CD4-positive, alpha-beta T cell (primary cell): ENCODE data around the gene SGSH. TPM values are rescaled to one million over a fixed set of nuclear protein-coding genes. Genes with fewer than 3 reads are reported as not detected.

ENCODE experiments used
- ATAC-seq: fragments of 200-7000 bp; cut with Tn5 transposase; one replicate; pipeline ENCODE4 v1.10.0; 2022; ENCODE audit warnings: mild to moderate bottlenecking; ENCODE audit not compliant: poor library complexity
- CTCF ChIA-PET: fragments of 350-600 bp; sonication (Branson Sonifier 250); formaldehyde crosslinking; loops from one replicate; lab custom pipeline; 2021; ENCODE audit warnings: antibody characterized with exemption, inconsistent platforms; lab: Charles Lee
- POLR2A ChIA-PET: fragments of 350-600 bp; sonication (Branson Sonifier 250); formaldehyde crosslinking; loops from one replicate; lab custom pipeline; 2021; ENCODE audit warnings: antibody characterized with exemption, inconsistent platforms; lab: Charles Lee
- DNase-seq, 14 experiments: peaks; one replicate each; pipeline ENCODE4 v3.0.0-alpha.2; 2013 to 2020; ENCODE audit warnings: mixed read lengths in 2 of 14
- H3K27ac ChIP-seq, 2 donors: one replicate each; pipeline versions ENCODE4 v1.5.1 to v1.7.0; 2013; ENCODE audit warnings: low read length in 2 of 2, low read depth in 1 of 2, mild to moderate bottlenecking in 1 of 2
- H3K27me3 ChIP-seq, 2 experiments: 1 replicate in 1 of 2; 2 replicates in 1 of 2; pipeline versions ENCODE4 v1.6.1 to v1.7.0; 2013; ENCODE audit warnings: low read length in 2 of 2, control low read depth in 1 of 2, mild to moderate bottlenecking in 1 of 2, moderate library complexity in 1 of 2; ENCODE audit not compliant: insufficient read depth in 2 of 2, control insufficient read depth in 1 of 2
- H3K36me3 ChIP-seq: one replicate; pipeline ENCODE4 v1.6.1; 2013; ENCODE audit warnings: low read length, control low read depth; ENCODE audit not compliant: insufficient read depth
- H3K4me1 ChIP-seq: one replicate; pipeline ENCODE4 v1.6.1; 2013; ENCODE audit warnings: low read length, control low read depth; ENCODE audit not compliant: insufficient read depth
- H3K4me3 ChIP-seq: one replicate; pipeline ENCODE4 v1.5.1; 2013; ENCODE audit warnings: mild to moderate bottlenecking, low read length, moderate library complexity
- H3K9me3 ChIP-seq, 2 experiments: 1 replicate in 1 of 2; 2 replicates in 1 of 2; pipeline versions ENCODE4 v1.6.1 to v1.7.0; 2013; ENCODE audit warnings: low read length in 2 of 2, mild to moderate bottlenecking in 2 of 2, control low read depth in 1 of 2, moderate library complexity in 1 of 2; ENCODE audit not compliant: control insufficient read depth in 1 of 2, insufficient read depth in 1 of 2
- H3K27ac Mint-ChIP-seq: one replicate; pipeline ENCODE4 v1.8.0; 2020; ENCODE audit warnings: mixed read lengths
- H3K27me3 Mint-ChIP-seq: one replicate; pipeline ENCODE4 v1.8.0; 2021; ENCODE audit warnings: mixed read lengths
- H3K36me3 Mint-ChIP-seq: one replicate; pipeline ENCODE4 v1.8.0; 2021; ENCODE audit warnings: low read depth, mixed read lengths
- H3K4me1 Mint-ChIP-seq: one replicate; pipeline ENCODE4 v1.8.0; 2021; ENCODE audit warnings: low read depth, mixed read lengths
- H3K4me3 Mint-ChIP-seq: one replicate; pipeline ENCODE4 v1.8.0; 2020; ENCODE audit warnings: mild to moderate bottlenecking, mixed read lengths
- H3K9me3 Mint-ChIP-seq: one replicate; pipeline ENCODE4 v1.8.0; 2020; ENCODE audit warnings: mixed read lengths
- intact Hi-C, 2 experiments: fragments of 100-400 bp; cut with DNase I in 1 of 2; cut with micrococcal nuclease in 1 of 2; formaldehyde crosslinking; loops; one replicate each; pipeline versions ENCODE4 v1.15.1 to v1.9.0; 2023 to 2025; cut with DNase I, micrococcal nuclease
- total RNA-seq, 174 experiments: library from RNA in 2 of 174; stranded (reverse) in 2 of 174; gene quantifications; one replicate each; pipeline ENCODE4 v1.2.3 and lab custom pipeline; 2021 to 2026
- TF ChIP-seq, protein P1 (sequence below): fragments of 200-600 bp; IDR thresholded peaks from one replicate; pipeline ENCODE4 v1.8.0; 2022; ENCODE audit warnings: antibody characterized with exemption, mild to moderate bottlenecking

Gene SGSH
- total RNA-seq, 2 experiments from 2014 or later = 97.9 to 102 TPM

DNA sequence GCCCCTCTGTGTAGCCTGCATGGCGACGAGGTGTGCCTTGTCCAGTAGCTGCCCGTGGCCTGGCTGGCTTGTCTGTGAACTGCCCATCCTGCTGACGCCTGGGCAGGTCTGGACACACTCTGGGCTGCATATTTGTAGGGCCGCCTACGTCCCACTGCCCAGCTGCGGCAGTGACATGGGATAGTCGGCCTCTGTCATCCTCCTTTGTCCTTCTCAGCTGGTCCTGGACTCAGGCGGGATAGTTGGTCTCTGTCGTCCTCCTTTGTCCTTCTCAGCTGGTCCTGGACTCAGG lies 35.8 kb downstream of the SGSH start:
- no peaks in the 10 kb centered on the region for H3K4me1 Mint-ChIP-seq
- Histone ChIP-seq H3K9me3 (no peaks in the 10 kb centered on the region), H3K27ac (no peak overlapping the region), H3K36me3 (no peaks in the 10 kb centered on the region), H3K27me3 (no peaks in the 10 kb centered on the region), H3K4me3 (no peak overlapping the region), H3K4me1 (no peaks in the 10 kb centered on the region)
- ChIA-PET POLR2A (no interaction called here), CTCF (no interaction called here)
- DNase-seq = no peak
- no peak overlapping the region for H3K4me3 Mint-ChIP-seq
- H3K27me3 Mint-ChIP-seq = no peaks in the 10 kb centered on the region
- ATAC-seq = no peak
- intact Hi-C loops = no loop called here
- no peaks in the 10 kb centered on the region for H3K36me3 Mint-ChIP-seq
- H3K27ac Mint-ChIP-seq = no peak overlapping the region
- TF ChIP-seq, protein P1, sequence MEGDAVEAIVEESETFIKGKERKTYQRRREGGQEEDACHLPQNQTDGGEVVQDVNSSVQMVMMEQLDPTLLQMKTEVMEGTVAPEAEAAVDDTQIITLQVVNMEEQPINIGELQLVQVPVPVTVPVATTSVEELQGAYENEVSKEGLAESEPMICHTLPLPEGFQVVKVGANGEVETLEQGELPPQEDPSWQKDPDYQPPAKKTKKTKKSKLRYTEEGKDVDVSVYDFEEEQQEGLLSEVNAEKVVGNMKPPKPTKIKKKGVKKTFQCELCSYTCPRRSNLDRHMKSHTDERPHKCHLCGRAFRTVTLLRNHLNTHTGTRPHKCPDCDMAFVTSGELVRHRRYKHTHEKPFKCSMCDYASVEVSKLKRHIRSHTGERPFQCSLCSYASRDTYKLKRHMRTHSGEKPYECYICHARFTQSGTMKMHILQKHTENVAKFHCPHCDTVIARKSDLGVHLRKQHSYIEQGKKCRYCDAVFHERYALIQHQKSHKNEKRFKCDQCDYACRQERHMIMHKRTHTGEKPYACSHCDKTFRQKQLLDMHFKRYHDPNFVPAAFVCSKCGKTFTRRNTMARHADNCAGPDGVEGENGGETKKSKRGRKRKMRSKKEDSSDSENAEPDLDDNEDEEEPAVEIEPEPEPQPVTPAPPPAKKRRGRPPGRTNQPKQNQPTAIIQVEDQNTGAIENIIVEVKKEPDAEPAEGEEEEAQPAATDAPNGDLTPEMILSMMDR = no peak
- H3K9me3 Mint-ChIP-seq = no peaks in the 10 kb centered on the region

DNA sequence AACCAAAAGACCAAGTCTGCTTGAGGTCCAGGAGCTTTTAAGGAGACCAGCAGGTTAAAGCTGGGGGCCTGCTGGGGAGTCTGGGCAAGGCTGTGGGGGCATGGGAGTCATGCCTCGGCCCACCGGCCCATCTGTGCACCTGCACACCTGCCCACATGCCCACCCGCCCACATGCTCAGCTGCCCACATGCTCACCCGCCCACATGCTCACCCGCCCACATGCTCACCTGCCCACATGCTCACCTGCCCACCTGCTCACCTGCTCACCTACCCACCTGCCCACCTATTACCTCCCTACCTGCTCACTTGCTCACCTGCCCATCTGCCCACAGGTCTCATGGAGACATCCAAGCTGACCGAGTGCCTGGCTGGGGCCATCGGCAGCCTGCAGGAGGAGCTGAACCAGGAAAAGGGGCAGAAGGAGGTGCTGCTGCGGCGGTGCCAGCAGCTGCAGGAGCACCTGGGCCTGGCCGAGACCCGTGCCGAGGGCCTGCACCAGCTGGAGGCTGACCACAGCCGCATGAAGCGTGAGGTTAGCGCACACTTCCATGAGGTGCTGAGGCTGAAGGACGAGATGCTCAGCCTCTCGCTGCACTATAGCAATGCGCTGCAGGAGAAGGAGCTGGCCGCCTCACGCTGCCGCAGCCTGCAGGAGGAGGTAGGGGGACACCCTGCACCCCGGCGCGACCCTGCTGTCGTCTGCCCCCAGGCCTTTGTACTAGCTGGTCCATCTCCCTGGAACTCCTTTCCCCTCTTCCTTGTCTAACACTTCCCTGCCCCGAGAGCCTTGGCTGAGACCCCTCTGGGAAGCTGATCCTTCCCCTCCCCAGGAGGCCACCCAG lies 36.3 kb downstream of the SGSH start:
- no peaks in the 10 kb centered on the region for H3K27me3 Mint-ChIP-seq
- H3K27ac Mint-ChIP-seq = no peak overlapping the region
- Histone ChIP-seq H3K36me3 (no peaks in the 10 kb centered on the region), H3K4me1 (no peaks in the 10 kb centered on the region), H3K27ac (no peak overlapping the region), H3K27me3 (no peaks in the 10 kb centered on the region), H3K4me3 (no peak overlapping the region), H3K9me3 (no peaks in the 10 kb centered on the region)
- TF ChIP-seq, protein P1 = no peak
- no peaks in the 10 kb centered on the region for H3K4me1 Mint-ChIP-seq
- intact Hi-C loops = no loop called here
- H3K36me3 Mint-ChIP-seq = no peaks in the 10 kb centered on the region
- DNase-seq = no peak
- POLR2A ChIA-PET = no interaction called here
- no peaks in the 10 kb centered on the region for H3K9me3 Mint-ChIP-seq
- no peak overlapping the region for H3K4me3 Mint-ChIP-seq
- CTCF ChIA-PET = no interaction called here
- ATAC-seq = no peak

DNA sequence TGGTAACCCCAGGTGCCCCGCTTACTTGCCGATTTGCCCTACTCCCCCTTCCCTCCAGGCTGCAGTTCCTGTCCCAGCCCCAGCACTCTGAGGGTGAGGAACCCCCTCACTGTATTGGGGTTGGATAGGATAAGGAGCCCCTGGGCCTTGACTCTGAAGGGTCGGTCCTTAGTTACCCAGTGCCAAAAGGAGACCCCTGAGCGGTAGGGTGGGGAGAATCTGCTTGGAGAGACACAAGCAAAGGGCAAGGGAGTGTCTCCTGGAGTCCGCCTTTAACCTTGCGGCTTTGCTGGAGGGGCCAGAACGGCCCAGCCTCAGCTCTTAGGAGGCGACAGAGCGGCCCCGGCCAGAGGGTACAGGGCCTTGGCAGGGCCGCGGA lies 37.3 kb downstream of the SGSH start:
- intact Hi-C loops = no loop called here
- Histone ChIP-seq H3K27ac (no peak overlapping the region), H3K9me3 (no peaks in the 10 kb centered on the region), H3K36me3 (no peaks in the 10 kb centered on the region), H3K27me3 (no peaks in the 10 kb centered on the region), H3K4me3 (no peak overlapping the region), H3K4me1 (no peaks in the 10 kb centered on the region)
- ChIA-PET POLR2A (no interaction called here), CTCF (no interaction called here)
- no peaks in the 10 kb centered on the region for H3K36me3 Mint-ChIP-seq
- no peaks in the 10 kb centered on the region for H3K27me3 Mint-ChIP-seq
- no peaks in the 10 kb centered on the region for H3K4me1 Mint-ChIP-seq
- H3K27ac Mint-ChIP-seq = no peak overlapping the region
- TF ChIP-seq, protein P1 = no peak
- ATAC-seq (no peak), DNase-seq (no peak)
- H3K4me3 Mint-ChIP-seq = no peak overlapping the region
- no peaks in the 10 kb centered on the region for H3K9me3 Mint-ChIP-seq
